22Rv1 (cell line): ENCODE results near the gene ABL2.

Experiments
- ZFX ChIP-seq: fragments of 450-650 bp; IDR thresholded peaks from 2 replicates; pipeline ENCODE4 v1.6.1; 2017; ENCODE audit warnings: antibody characterized with exemption, borderline replicate concordance
- TF ChIP-seq, protein P1 (sequence below): fragments of 450-650 bp; IDR thresholded peaks from 2 replicates; pipeline ENCODE4 v1.5.1; 2017; ENCODE audit warnings: mild to moderate bottlenecking

DNA sequence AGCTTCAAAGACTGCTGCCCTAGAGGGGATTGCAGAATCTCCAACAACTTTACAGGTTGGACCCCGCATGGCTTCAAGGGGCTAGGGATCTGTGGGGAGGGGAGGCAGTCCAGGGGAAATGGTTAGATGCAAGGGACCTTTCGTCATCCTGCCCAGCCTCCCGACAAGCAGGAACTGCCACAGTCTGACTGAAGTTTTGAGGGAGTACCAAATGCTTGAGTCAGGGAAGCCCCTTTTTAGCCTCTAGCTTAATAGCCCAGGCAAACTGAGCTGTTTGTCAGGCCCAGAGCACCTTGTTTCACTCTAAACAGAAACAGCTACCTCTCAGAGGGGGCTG lies 146.5 kb downstream of the ABL2 start:
- TF ChIP-seq, protein P1, sequence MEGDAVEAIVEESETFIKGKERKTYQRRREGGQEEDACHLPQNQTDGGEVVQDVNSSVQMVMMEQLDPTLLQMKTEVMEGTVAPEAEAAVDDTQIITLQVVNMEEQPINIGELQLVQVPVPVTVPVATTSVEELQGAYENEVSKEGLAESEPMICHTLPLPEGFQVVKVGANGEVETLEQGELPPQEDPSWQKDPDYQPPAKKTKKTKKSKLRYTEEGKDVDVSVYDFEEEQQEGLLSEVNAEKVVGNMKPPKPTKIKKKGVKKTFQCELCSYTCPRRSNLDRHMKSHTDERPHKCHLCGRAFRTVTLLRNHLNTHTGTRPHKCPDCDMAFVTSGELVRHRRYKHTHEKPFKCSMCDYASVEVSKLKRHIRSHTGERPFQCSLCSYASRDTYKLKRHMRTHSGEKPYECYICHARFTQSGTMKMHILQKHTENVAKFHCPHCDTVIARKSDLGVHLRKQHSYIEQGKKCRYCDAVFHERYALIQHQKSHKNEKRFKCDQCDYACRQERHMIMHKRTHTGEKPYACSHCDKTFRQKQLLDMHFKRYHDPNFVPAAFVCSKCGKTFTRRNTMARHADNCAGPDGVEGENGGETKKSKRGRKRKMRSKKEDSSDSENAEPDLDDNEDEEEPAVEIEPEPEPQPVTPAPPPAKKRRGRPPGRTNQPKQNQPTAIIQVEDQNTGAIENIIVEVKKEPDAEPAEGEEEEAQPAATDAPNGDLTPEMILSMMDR, result no peak
- no peak for TF ChIP-seq ZFX
